Esophagus muscularis mucosa (tissue), 4 donors: ENCODE measurements around the gene DDX49. TPM values are rescaled to one million over a fixed set of nuclear protein-coding genes. Genes with fewer than 3 reads are reported as not detected.

Source experiments
- DNase-seq: peaks from one replicate; pipeline ENCODE4 v3.0.0-alpha.2; 2017; ENCODE audit errors: extremely low spot score
- H3K27ac ChIP-seq, 4 donors: fragments of 200-600 bp; sonication (generic); replicated peaks in 1 of 4; 1 replicate in 3 of 4; 2 replicates in 1 of 4; pipeline ENCODE4 v1.5.1; 2016 to 2019; ENCODE audit warnings: mild to moderate bottlenecking in 1 of 4
- H3K27me3 ChIP-seq, 4 donors: fragments of 200-600 bp; sonication (generic); one replicate each; pipeline versions ENCODE4 v1.5.1 to v1.6.0; 2016 to 2019
- H3K36me3 ChIP-seq, 4 donors: fragments of 200-600 bp; sonication (generic); one replicate each; pipeline ENCODE4 v1.5.1; 2016 to 2019
- H3K4me1 ChIP-seq, 4 donors: fragments of 200-600 bp; sonication (generic); one replicate each; pipeline ENCODE4 v1.5.1; 2016 to 2019
- H3K4me3 ChIP-seq, 4 donors: fragments of 200-600 bp; sonication (generic); 1 replicate in 2 of 4; 2 replicates in 2 of 4; pipeline ENCODE4 v1.5.1; 2016 to 2019; ENCODE audit warnings: mild to moderate bottlenecking in 4 of 4, moderate library complexity in 1 of 4
- H3K9me3 ChIP-seq, 4 donors: fragments of 200-600 bp; sonication (generic); 1 replicate in 3 of 4; 2 replicates in 1 of 4; pipeline ENCODE4 v1.5.1; 2016 to 2019
- CTCF ChIP-seq, 3 experiments: fragments of 200-600 bp in 2 of 3; fragments of 450-650 bp in 1 of 3; sonication (generic) in 2 of 3; IDR thresholded peaks; one replicate each; pipeline ENCODE4 v1.5.1; 2017 to 2019; ENCODE audit warnings: antibody characterized with exemption in 3 of 3, mild to moderate bottlenecking in 2 of 3, moderate library complexity in 1 of 3
- EP300 ChIP-seq: sonication (generic); formaldehyde crosslinking; IDR thresholded peaks from one replicate; pipeline ENCODE4 v1.6.1; 2017; ENCODE audit warnings: antibody characterized with exemption
- POLR2A ChIP-seq: fragments of 450-650 bp; IDR thresholded peaks from one replicate; pipeline ENCODE4 v1.6.1; 2017; ENCODE audit warnings: antibody characterized with exemption, moderate library complexity, mild to moderate bottlenecking, low read depth
- POLR2AphosphoS5 ChIP-seq, 2 donors: sonication (generic); formaldehyde crosslinking; IDR thresholded peaks; one replicate each; pipeline ENCODE4 v1.6.1; 2017; ENCODE audit warnings: antibody characterized with exemption in 2 of 2
- WGBS: methylation state at CpG from one replicate; pipeline ENCODE4 v1.1.5; 2018; 5-methylcytosine and 5-hydroxymethylcytosine counted together
- intact Hi-C: fragments of 100-400 bp; cut with DNase I; formaldehyde crosslinking; loops from one replicate; pipeline ENCODE4 v1.15.1; 2023
- total RNA-seq, 4 donors: library from RNA; depleted of rRNA; stranded (reverse); fragments of >200 nt; gene quantifications; one replicate each; pipeline versions ENCODE4 v1.1.0 to v1.2.1, GENCODE V29; 2016

The DDX49 gene
- total RNA-seq, 4 donors from 2014 or later: 38.4 to 42.6 (median 41.7) TPM

- peaks cover 0 to 16% (median 0%) of the 10 kb centered on the region in 4 donors for H3K36me3 ChIP-seq
- WGBS: 74% methylated on average over 13 of the region's 13 CpGs
- DNase-seq: no peak
- no peaks in the 10 kb centered on the region for H3K27me3 ChIP-seq
- no peak for TF ChIP-seq EP300
- TF ChIP-seq POLR2A: no peak
- no peak for TF ChIP-seq CTCF (IDR thresholded peaks at IDR 0.05)
- TF ChIP-seq POLR2AphosphoS5 (IDR thresholded peaks at IDR 0.05): no peak
- no peak overlapping the region for H3K27ac ChIP-seq
- peaks cover 0 to 9% (median 0%) of the 10 kb centered on the region in 4 donors for H3K9me3 ChIP-seq
- H3K4me1 ChIP-seq: no peaks in the 10 kb centered on the region
- intact Hi-C loops: loop anchor here (10.0 kb wide), 1 partner anchor 125 kb away; no protein-coding TSS in a partner anchor
- H3K4me3 ChIP-seq: no peak overlapping the region
Observed at GRCh38 chr19:18879579-18880373, 39.7 kb upstream of the DDX49 start.

GRCh38 chr19:18881491-18881890 is 38.0 kb upstream of the DDX49 start:
- TF ChIP-seq POLR2A (no peak), POLR2AphosphoS5 (IDR thresholded peaks at IDR 0.05) (no peak), EP300 (no peak), CTCF (IDR thresholded peaks at IDR 0.05) (no peak)
- peaks cover 0 to 9% (median 0%) of the 10 kb centered on the region in 4 donors for H3K9me3 ChIP-seq
- H3K27me3 ChIP-seq: no peaks in the 10 kb centered on the region
- H3K36me3 ChIP-seq: peaks cover 0 to 16% (median 0%) of the 10 kb centered on the region in 4 donors
- intact Hi-C loops: loop anchor here (10.0 kb wide), 1 partner anchor 123 kb away; no protein-coding TSS in a partner anchor
- H3K27ac ChIP-seq: no peak overlapping the region
- WGBS: 90% methylated on average over 7 of the region's 7 CpGs
- H3K4me3 ChIP-seq: no peak overlapping the region
- DNase-seq: no peak
- no peaks in the 10 kb centered on the region for H3K4me1 ChIP-seq

- no peak for DNase-seq
- intact Hi-C loops: loop anchor here (10.0 kb wide), 1 partner anchor 121 kb away; no protein-coding TSS in a partner anchor
- Histone ChIP-seq H3K4me1 (no peaks in the 10 kb centered on the region), H3K27me3 (no peaks in the 10 kb centered on the region), H3K4me3 (no peak overlapping the region), H3K9me3 (no peaks in the 10 kb centered on the region), H3K36me3 (peaks cover 0 to 4% (median 0%) of the 10 kb centered on the region in 4 donors), H3K27ac (no peak overlapping the region)
- TF ChIP-seq CTCF (IDR thresholded peaks at IDR 0.05) (no peak), POLR2AphosphoS5 (IDR thresholded peaks at IDR 0.05) (no peak), POLR2A (no peak), EP300 (no peak)
- WGBS: 91% methylated on average over 30 of the region's 30 CpGs
Observed at GRCh38 chr19:18883526-18884304, 35.8 kb upstream of the DDX49 start.

- Histone ChIP-seq H3K27me3 (no peaks in the 10 kb centered on the region), H3K36me3 (no peaks in the 10 kb centered on the region), H3K4me3 (no peak overlapping the region), H3K9me3 (no peaks in the 10 kb centered on the region), H3K4me1 (no peaks in the 10 kb centered on the region), H3K27ac (no peak overlapping the region)
- WGBS: 91% methylated on average over 4 of the region's 4 CpGs
- DNase-seq: no peak
- intact Hi-C loops: loop anchor here (10.0 kb wide), 1 partner anchor 118 kb away; no protein-coding TSS in a partner anchor
- TF ChIP-seq POLR2AphosphoS5 (IDR thresholded peaks at IDR 0.05) (no peak), EP300 (no peak), CTCF (IDR thresholded peaks at IDR 0.05) (no peak), POLR2A (no peak)
Observed at GRCh38 chr19:18886972-18887371, 32.5 kb upstream of the DDX49 start.
